Caco-2 (cell line): Measurements from ENCODE around the gene WWOX. TPM values are rescaled to one million over a fixed set of nuclear protein-coding genes. Genes with fewer than 3 reads are reported as not detected.

Experiments
- BruUV-seq: library from RNA; stranded (reverse); fragments of 400-500 nt; replicated peaks from 2 replicates; lab custom pipeline; 2021; lab: Mats Ljungman, UMichigan
- CTCF ChIA-PET: fragments of 300-600 bp; sonication (Branson Sonifier 250); formaldehyde crosslinking; loops from one replicate; lab custom pipeline; 2022; ENCODE audit warnings: antibody characterized with exemption; lab: Charles Lee
- POLR2A ChIA-PET: fragments of 300-600 bp; sonication (Branson Sonifier 250); formaldehyde crosslinking; loops from one replicate; lab custom pipeline; 2022; ENCODE audit warnings: antibody characterized with exemption; lab: Charles Lee
- DNase-seq, 2 experiments: peaks; one replicate each; pipeline versions ENCODE4 v3.0.0 to v3.0.0-alpha.2; 2020 to 2022
- H3K27me3 ChIP-seq: replicated peaks from 2 replicates; pipeline ENCODE4 v1.6.0; 2011; ENCODE audit warnings: low read length; ENCODE audit not compliant: control insufficient read depth, insufficient read depth
- H3K36me3 ChIP-seq: 2 replicates; pipeline ENCODE4 v1.5.1; 2011; ENCODE audit warnings: low read length; ENCODE audit not compliant: control insufficient read depth, insufficient read depth
- H3K4me1 ChIP-seq: fragments of 250-450 bp; sonication (Bioruptor Pico); 2 replicates; pipeline ENCODE4 v1.5.1; 2020; ENCODE audit warnings: mild to moderate bottlenecking
- H3K4me3 ChIP-seq: 2 replicates; pipeline ENCODE4 v1.5.1; 2011; ENCODE audit warnings: low read depth, mild to moderate bottlenecking, control low read depth, low read length
- H3K9me3 ChIP-seq: fragments of 250-450 bp; sonication (Bioruptor Pico); 2 replicates; pipeline ENCODE4 v1.5.1; 2020; ENCODE audit warnings: mild to moderate bottlenecking, moderate library complexity
- H3K27ac Mint-ChIP-seq: one replicate; pipeline ENCODE4 v1.8.0; 2022; ENCODE audit warnings: mixed read lengths; ENCODE audit not compliant: unreplicated experiment
- H3K27me3 Mint-ChIP-seq: one replicate; pipeline ENCODE4 v1.8.0; 2022; ENCODE audit warnings: mixed read lengths; ENCODE audit not compliant: insufficient read depth, unreplicated experiment
- H3K36me3 Mint-ChIP-seq: one replicate; pipeline ENCODE4 v1.8.0; 2022; ENCODE audit warnings: mild to moderate bottlenecking, mixed read lengths; ENCODE audit not compliant: insufficient read depth, unreplicated experiment
- H3K4me1 Mint-ChIP-seq: one replicate; pipeline ENCODE4 v1.8.0; 2022; ENCODE audit warnings: low read depth, mixed read lengths; ENCODE audit not compliant: unreplicated experiment
- H3K4me3 Mint-ChIP-seq: one replicate; pipeline ENCODE4 v1.8.0; 2022; ENCODE audit warnings: mild to moderate bottlenecking, moderate library complexity, mixed read lengths; ENCODE audit not compliant: unreplicated experiment
- H3K9me3 Mint-ChIP-seq: one replicate; pipeline ENCODE4 v1.8.0; 2022; ENCODE audit warnings: mixed read lengths; ENCODE audit not compliant: unreplicated experiment
- intact Hi-C: fragments of 100-400 bp; cut with micrococcal nuclease; formaldehyde crosslinking; loops from one replicate; pipeline ENCODE4 v1.10.0; 2022; ENCODE audit not compliant: unreplicated experiment
- total RNA-seq: library from RNA; stranded (reverse); gene quantifications from 2 replicates; pipeline ENCODE4 v1.2.3, GENCODE V29; 2022
- TF ChIP-seq, protein P1 (sequence below), 2 experiments: fragments of 200-600 bp in 1 of 2; IDR thresholded peaks; 1 replicate in 1 of 2; 2 replicates in 1 of 2; pipeline versions ENCODE4 v1.5.1 to v1.8.0; 2011 to 2022; ENCODE audit warnings: antibody characterized with exemption in 1 of 2, control low read depth in 1 of 2, inconsistent platforms in 1 of 2, low read depth in 1 of 2, low read length in 1 of 2, mild to moderate bottlenecking in 1 of 2, moderate library complexity in 1 of 2; ENCODE audit not compliant: insufficient read depth in 1 of 2, severe bottlenecking in 1 of 2, unreplicated experiment in 1 of 2

Gene WWOX
- total RNA-seq, 1 experiment from 2014 or later, result 45.0 TPM

DNA sequence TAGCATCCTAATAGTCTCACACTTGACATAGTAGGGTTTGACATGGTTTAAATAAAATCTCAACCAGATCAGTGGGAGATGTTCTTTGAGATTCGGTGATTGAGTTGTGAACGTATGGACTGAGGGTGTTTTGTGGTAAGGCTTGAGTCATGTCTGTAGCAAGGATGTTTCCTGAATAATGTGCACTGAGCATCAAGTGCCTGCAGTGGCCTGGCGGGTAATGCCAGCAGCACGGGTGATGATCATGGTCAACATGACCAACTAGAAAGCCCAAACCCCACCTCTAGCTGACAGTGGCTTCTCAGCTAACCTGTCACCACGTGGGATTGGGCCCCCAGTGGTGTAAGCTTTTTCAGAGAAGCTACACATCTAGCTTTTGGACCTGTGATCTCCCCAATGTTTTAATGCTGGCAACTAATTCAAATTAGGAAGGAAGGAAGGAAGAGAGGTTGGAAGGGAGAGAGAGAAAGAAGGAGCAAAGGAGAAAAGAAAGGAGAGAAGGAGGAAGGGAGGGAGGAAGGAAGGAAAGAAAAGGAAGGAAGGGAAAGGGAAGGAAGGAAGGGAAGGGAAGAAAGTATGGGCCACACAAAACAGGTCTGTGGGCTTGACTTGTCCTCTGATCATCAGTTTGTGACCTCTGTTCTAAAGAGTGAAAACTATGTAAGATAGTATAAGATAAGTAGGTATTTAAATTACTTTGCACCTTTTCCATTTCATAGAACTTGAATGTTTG is 55.4 kb downstream of the WWOX start:
- H3K27ac Mint-ChIP-seq, result no peak overlapping the region
- no peak for DNase-seq
- no peaks in the 10 kb centered on the region for H3K36me3 ChIP-seq
- BruUV-seq, result no TSS peak
- H3K4me1 Mint-ChIP-seq, result peaks cover 7% of the 10 kb centered on the region
- ChIA-PET CTCF (interaction anchor here (0.5 kb wide), 1 partner anchor 31 kb away, joined by 3 read pairs; no protein-coding TSS in a partner anchor), POLR2A (no interaction called here)
- intact Hi-C loops, result no loop called here
- TF ChIP-seq, protein P1, sequence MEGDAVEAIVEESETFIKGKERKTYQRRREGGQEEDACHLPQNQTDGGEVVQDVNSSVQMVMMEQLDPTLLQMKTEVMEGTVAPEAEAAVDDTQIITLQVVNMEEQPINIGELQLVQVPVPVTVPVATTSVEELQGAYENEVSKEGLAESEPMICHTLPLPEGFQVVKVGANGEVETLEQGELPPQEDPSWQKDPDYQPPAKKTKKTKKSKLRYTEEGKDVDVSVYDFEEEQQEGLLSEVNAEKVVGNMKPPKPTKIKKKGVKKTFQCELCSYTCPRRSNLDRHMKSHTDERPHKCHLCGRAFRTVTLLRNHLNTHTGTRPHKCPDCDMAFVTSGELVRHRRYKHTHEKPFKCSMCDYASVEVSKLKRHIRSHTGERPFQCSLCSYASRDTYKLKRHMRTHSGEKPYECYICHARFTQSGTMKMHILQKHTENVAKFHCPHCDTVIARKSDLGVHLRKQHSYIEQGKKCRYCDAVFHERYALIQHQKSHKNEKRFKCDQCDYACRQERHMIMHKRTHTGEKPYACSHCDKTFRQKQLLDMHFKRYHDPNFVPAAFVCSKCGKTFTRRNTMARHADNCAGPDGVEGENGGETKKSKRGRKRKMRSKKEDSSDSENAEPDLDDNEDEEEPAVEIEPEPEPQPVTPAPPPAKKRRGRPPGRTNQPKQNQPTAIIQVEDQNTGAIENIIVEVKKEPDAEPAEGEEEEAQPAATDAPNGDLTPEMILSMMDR (IDR thresholded peaks at IDR 0.05; ENCODE audit: insufficient read depth in 1 of 2, low read depth in 1 of 2, low read length in 1 of 2, severe bottlenecking in 1 of 2, unreplicated experiment in 1 of 2), result no peak
- no peak overlapping the region for H3K4me3 ChIP-seq
- H3K9me3 Mint-ChIP-seq, result no peaks in the 10 kb centered on the region
- no peaks in the 10 kb centered on the region for H3K4me1 ChIP-seq
- H3K27me3 Mint-ChIP-seq, result no peaks in the 10 kb centered on the region
- no peak overlapping the region for H3K4me3 Mint-ChIP-seq
- H3K36me3 Mint-ChIP-seq, result no peaks in the 10 kb centered on the region
- no peaks in the 10 kb centered on the region for H3K27me3 ChIP-seq
- H3K9me3 ChIP-seq, result no peaks in the 10 kb centered on the region

DNA sequence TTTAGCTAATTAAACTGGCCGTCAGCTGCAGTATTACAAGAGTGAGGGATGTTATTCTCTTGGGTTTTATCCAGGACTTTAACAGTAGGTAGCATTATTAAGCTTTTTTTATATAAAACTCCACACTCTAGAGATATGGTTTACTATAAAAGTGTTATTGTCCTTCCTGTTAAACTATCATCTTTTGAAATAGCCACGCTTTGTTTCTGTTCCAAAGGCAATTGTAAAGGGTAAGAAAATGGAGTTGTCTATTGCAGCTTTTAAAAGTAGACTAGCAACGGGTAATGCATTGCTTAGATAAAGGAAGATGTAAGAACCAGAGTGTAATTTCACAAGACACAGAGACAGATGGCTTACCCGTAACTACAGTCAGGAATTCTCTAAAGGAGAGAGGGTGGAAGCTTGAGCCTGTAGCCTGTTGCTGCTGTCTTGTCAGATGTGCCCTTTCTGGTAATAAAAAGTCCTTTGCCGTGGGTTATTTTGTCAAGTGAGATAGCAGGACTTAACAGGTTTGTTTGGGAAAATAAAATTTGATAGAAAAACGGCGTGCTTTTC is 56.4 kb downstream of the WWOX start:
- no peak for DNase-seq

DNA sequence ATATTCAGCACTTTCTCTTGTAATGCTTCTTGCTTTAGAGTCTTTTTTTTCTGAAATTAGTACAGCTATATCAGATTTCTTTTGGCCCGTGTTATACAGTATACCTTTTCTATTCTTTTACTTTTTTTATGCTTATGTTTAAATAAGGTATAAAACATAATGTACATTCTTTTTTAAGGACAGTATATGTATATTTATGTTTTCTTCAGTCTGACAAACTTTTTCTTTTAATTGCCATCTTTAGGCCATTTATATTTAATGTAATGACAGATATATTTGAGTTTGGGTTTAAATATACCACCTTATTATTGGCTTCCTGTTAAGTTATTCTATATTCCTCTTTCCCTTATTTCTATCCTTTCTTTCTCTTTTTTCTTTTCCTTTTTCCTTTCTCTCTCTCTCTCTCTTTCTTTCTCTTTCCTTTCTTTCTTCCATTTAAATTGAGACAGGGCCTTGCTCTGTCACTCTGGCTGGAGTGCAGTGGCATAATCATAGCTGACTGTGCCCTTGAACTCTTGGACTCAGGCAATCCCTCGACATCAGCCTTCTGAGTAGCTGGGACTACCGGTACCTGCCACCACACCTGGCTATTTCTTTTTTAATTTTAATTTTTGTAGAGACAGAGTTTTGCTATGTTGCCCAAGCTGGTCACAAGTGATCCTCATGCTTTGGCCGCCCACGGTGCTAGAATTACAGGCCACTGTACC is 61.7 kb downstream of the WWOX start:
- peaks cover 13% of the 10 kb centered on the region for H3K9me3 ChIP-seq
- no peak overlapping the region for H3K4me3 ChIP-seq
- no peak for DNase-seq
- Mint-ChIP-seq H3K9me3 (peaks cover 12% of the 10 kb centered on the region), H3K27me3 (no peaks in the 10 kb centered on the region), H3K36me3 (no peaks in the 10 kb centered on the region), H3K4me3 (no peak overlapping the region), H3K4me1 (no peaks in the 10 kb centered on the region), H3K27ac (no peak overlapping the region)
- TF ChIP-seq, protein P1 (IDR thresholded peaks at IDR 0.05; ENCODE audit: insufficient read depth in 1 of 2, low read depth in 1 of 2, low read length in 1 of 2, severe bottlenecking in 1 of 2, unreplicated experiment in 1 of 2), result no peak
- no TSS peak for BruUV-seq
- no peaks in the 10 kb centered on the region for H3K27me3 ChIP-seq
- H3K4me1 ChIP-seq, result no peaks in the 10 kb centered on the region
- POLR2A ChIA-PET, result interaction anchor here (0.5 kb wide), 1 partner anchor 47 kb away, joined by 3 read pairs; no protein-coding TSS in a partner anchor
- intact Hi-C loops, result no loop called here
- H3K36me3 ChIP-seq, result no peaks in the 10 kb centered on the region
- CTCF ChIA-PET, result no interaction called here

More for the DNA sequence above, 56.4 kb downstream of the WWOX start:
- Histone ChIP-seq H3K4me1 (no peaks in the 10 kb centered on the region), H3K27me3 (no peaks in the 10 kb centered on the region), H3K36me3 (no peaks in the 10 kb centered on the region), H3K9me3 (peaks cover 9% of the 10 kb centered on the region), H3K4me3 (no peak overlapping the region)
- intact Hi-C loops, result no loop called here
- TF ChIP-seq, protein P1 (IDR thresholded peaks at IDR 0.05; ENCODE audit: insufficient read depth in 1 of 2, low read depth in 1 of 2, low read length in 1 of 2, severe bottlenecking in 1 of 2, unreplicated experiment in 1 of 2), result no peak
- H3K27ac Mint-ChIP-seq, result no peak overlapping the region
- H3K9me3 Mint-ChIP-seq, result peaks cover 1% of the 10 kb centered on the region
- CTCF ChIA-PET, result no interaction called here
- POLR2A ChIA-PET, result no interaction called here
- no peaks in the 10 kb centered on the region for H3K27me3 Mint-ChIP-seq
- no peaks in the 10 kb centered on the region for H3K36me3 Mint-ChIP-seq
- BruUV-seq, result no TSS peak
- H3K4me1 Mint-ChIP-seq, result peaks cover 7% of the 10 kb centered on the region
- H3K4me3 Mint-ChIP-seq, result no peak overlapping the region
